Neural cell (in vitro differentiated cells): ENCODE data around the gene MPL.

Experiments
- EZH2 ChIP-seq: fragments of 200-600, 300-800 bp; shearing (Covaris generic), sonication (generic); IDR thresholded peaks from 2 replicates; pipeline ENCODE4 v1.6.1; 2014; ENCODE audit warnings: antibody characterized with exemption, low read length, borderline replicate concordance, mild to moderate bottlenecking; ENCODE audit not compliant: insufficient read depth, poor library complexity, severe bottlenecking
- MXI1 ChIP-seq: fragments of 450-650 bp; conservative IDR thresholded peaks from 2 replicates; pipeline ENCODE4 v1.6.1; 2014; ENCODE audit warnings: antibody characterized with exemption, mild to moderate bottlenecking; ENCODE audit not compliant: poor library complexity, severe bottlenecking
- POLR2AphosphoS5 ChIP-seq: IDR thresholded peaks from 2 replicates; pipeline ENCODE4 v1.6.1; 2012
- RAD21 ChIP-seq: fragments of 450-650 bp; conservative IDR thresholded peaks from 2 replicates; pipeline ENCODE4 v1.6.1; 2014; ENCODE audit warnings: antibody characterized with exemption, mild to moderate bottlenecking, moderate library complexity
- TAF1 ChIP-seq: IDR thresholded peaks from 2 replicates; pipeline ENCODE4 v1.6.1; 2012; ENCODE audit warnings: low read depth
- TF ChIP-seq, protein P1 (sequence below): fragments of 450-650 bp; IDR thresholded peaks from 2 replicates; pipeline ENCODE4 v1.5.1; 2014; ENCODE audit warnings: antibody characterized with exemption, mild to moderate bottlenecking, moderate library complexity; ENCODE audit not compliant: poor library complexity, severe bottlenecking
- TF ChIP-seq, protein P2 (sequence below): IDR thresholded peaks from 2 replicates; pipeline ENCODE4 v1.6.1; 2012; ENCODE audit warnings: borderline replicate concordance

DNA sequence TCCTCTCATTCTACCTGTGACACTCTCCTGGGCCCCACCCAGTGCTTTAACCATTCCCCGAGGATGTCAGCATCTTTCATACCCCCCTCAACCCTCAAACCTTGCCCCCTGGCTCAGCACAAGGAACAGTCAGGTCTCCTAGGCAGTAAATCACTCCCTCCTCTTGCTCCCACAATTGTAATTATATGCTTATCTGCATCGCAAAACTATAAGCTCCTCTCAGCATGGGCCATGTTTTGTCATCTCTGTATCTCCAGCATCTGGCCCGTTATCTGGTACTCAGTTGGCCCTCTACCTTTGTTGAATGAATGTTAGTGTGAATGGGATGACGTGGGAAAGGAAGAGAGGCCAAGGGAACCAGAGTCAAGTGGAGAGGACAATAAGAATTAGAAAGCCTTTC is 32.9 kb downstream of the MPL start:
- TF ChIP-seq, protein P1, sequence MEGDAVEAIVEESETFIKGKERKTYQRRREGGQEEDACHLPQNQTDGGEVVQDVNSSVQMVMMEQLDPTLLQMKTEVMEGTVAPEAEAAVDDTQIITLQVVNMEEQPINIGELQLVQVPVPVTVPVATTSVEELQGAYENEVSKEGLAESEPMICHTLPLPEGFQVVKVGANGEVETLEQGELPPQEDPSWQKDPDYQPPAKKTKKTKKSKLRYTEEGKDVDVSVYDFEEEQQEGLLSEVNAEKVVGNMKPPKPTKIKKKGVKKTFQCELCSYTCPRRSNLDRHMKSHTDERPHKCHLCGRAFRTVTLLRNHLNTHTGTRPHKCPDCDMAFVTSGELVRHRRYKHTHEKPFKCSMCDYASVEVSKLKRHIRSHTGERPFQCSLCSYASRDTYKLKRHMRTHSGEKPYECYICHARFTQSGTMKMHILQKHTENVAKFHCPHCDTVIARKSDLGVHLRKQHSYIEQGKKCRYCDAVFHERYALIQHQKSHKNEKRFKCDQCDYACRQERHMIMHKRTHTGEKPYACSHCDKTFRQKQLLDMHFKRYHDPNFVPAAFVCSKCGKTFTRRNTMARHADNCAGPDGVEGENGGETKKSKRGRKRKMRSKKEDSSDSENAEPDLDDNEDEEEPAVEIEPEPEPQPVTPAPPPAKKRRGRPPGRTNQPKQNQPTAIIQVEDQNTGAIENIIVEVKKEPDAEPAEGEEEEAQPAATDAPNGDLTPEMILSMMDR: no peak
- no peak for TF ChIP-seq TAF1
- TF ChIP-seq EZH2: no peak
- TF ChIP-seq, protein P2, sequence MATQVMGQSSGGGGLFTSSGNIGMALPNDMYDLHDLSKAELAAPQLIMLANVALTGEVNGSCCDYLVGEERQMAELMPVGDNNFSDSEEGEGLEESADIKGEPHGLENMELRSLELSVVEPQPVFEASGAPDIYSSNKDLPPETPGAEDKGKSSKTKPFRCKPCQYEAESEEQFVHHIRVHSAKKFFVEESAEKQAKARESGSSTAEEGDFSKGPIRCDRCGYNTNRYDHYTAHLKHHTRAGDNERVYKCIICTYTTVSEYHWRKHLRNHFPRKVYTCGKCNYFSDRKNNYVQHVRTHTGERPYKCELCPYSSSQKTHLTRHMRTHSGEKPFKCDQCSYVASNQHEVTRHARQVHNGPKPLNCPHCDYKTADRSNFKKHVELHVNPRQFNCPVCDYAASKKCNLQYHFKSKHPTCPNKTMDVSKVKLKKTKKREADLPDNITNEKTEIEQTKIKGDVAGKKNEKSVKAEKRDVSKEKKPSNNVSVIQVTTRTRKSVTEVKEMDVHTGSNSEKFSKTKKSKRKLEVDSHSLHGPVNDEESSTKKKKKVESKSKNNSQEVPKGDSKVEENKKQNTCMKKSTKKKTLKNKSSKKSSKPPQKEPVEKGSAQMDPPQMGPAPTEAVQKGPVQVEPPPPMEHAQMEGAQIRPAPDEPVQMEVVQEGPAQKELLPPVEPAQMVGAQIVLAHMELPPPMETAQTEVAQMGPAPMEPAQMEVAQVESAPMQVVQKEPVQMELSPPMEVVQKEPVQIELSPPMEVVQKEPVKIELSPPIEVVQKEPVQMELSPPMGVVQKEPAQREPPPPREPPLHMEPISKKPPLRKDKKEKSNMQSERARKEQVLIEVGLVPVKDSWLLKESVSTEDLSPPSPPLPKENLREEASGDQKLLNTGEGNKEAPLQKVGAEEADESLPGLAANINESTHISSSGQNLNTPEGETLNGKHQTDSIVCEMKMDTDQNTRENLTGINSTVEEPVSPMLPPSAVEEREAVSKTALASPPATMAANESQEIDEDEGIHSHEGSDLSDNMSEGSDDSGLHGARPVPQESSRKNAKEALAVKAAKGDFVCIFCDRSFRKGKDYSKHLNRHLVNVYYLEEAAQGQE: no peak
- TF ChIP-seq POLR2AphosphoS5: no peak
- no peak for TF ChIP-seq MXI1
- no peak for TF ChIP-seq RAD21
